Esophagus squamous epithelium (tissue), 4 donors: Measurements from ENCODE around the gene DHX30.

ENCODE experiments used
- CTCF ChIP-seq, 6 experiments: fragments of 450-650 bp in 4 of 6; fragments of 200-600 bp in 2 of 6; sonication (generic) in 2 of 6; IDR thresholded peaks; one replicate each; pipeline ENCODE4 v1.5.1; 2016 to 2019; ENCODE audit warnings: antibody characterized with exemption in 6 of 6, mild to moderate bottlenecking in 4 of 6, moderate library complexity in 4 of 6
- POLR2A ChIP-seq, 4 donors: fragments of 450-650 bp; IDR thresholded peaks; one replicate each; pipeline ENCODE4 v1.6.1; 2017; ENCODE audit warnings: antibody characterized with exemption in 4 of 4, mild to moderate bottlenecking in 4 of 4, moderate library complexity in 3 of 4

GRCh38 chr3:47867451-47868044, 64.6 kb downstream of the DHX30 start:
- TF ChIP-seq CTCF (IDR thresholded peaks at IDR 0.05) (no peak), POLR2A (IDR thresholded peaks at IDR 0.05) (no peak)
